Measurements from ENCODE around the gene DPH5.
"Not testable (repeated sequence)": the region's sequence is repeated elsewhere in the genome, so short reads cannot be mapped to it uniquely, and the experiment has no call there.

The DPH5 gene

GRCh38 chr1:100995198-100995988, 30.2 kb downstream of the DPH5 start:
- FAIRE-seq: peak; percentile 37
- no peak for DNase-seq (ENCODE audit: insufficient read length, low spot score)

DNA sequence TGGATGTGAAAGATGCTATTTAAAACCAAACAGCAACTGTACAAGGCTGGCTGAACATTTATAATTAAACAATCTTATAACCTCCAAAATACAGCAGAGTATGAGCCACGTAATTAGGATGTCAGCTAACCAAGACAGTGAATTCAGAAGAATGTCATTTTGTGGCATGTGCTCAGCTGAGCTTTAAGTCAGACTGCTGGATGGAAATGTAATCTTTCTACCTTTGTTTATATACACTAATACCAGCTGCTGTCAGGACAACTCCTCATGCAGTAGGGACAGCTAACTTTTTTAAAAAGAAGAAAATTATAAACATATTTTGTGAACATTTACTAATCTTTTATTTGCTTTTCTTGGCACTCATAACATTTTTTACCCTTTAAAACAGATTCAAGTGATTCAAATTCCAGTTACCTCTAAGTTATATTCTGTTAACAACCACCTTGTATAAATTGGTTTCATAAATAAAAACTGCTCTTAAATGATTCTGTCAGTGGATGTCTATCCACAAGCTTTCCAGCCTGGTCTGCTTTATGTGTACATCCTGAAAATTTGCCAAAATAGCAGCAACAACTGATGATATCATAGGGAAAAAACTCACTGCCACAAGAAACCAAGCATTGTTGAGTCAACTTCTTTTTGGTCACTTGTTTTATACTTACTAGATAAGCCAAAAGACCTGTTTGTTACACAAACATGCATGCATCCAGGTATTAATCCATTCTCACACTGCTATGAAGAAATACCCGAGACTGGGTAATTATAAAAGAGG, 36.1 kb downstream of the DPH5 start:
- no peak for DNase-seq (ENCODE audit: insufficient read length, low spot score)

GRCh38 chr1:100988121-100988520, 37.5 kb downstream of the DPH5 start:
- DNase-seq (ENCODE audit: insufficient read length, low spot score) (no peak), FAIRE-seq (no peak)

More for the DNA sequence above, 36.1 kb downstream of the DPH5 start:
- FAIRE-seq: no peak

DNA sequence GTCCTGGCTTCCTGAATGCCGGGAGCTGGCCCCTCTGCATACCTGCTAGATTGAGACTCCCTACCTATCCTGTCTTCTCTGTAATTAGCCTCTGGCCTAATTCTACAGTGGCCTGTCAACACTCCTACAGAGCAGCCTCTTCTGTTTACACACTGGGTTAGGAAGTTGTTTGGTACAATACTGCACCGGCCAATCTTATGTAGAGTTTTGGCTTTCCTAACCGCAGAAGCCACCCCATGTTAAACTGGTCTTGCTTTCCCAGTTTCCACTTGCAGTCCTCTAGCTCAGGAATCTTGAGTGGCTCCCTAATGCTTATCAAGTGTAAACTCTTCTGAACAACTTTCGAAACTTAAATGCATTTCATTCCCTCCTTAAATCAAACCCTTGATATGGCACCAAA, 42.8 kb downstream of the DPH5 start:
- DNase-seq (ENCODE audit: insufficient read length, low spot score) (no peak), FAIRE-seq (no peak)

DNA sequence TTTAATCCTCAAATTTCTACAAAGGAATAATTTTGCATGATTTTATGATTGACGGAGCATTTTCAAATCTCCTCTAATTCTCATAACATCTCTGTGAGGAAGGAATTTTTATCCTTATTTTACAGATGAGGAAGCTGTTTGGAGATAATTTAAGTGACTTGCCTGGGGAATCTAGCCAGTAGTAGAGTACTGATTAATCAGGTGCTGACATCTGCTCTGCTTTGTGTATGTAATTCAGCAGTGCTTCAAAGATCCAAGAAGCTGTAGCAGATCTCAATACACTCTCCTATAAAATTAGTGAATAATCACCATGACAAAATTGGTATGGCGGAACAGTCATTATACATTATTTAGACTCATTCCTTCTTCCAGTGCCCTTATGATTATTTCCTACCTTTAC, 46.0 kb downstream of the DPH5 start:
- DNase-seq (ENCODE audit: insufficient read length, low spot score): no peak
- FAIRE-seq: no peak

GRCh38 chr1:100976936-100977335, 48.6 kb downstream of the DPH5 start:
- DNase-seq (ENCODE audit: insufficient read length, low spot score): no peak
- FAIRE-seq: no peak

DNA sequence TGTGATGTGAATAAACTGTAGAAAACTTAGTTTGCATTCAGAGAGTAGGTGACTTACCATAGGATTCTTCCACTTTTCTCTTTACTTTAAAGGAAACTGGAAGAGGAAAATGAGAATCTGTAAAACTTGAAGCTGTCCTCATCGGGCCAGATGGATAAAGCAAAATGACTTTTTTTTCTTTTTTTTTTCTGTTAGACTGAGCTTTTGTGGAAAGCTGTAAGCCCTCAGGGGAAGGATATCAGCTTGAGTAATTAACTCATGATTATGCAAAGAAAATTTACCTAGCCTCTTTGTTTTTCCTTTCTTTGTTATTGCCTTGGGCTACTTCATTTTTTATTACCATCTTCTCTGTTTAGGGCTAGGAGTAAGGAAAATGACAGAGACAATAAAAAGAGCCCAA, 53.4 kb downstream of the DPH5 start:
- DNase-seq (ENCODE audit: insufficient read length, low spot score): no peak
- peak; percentile 23 for FAIRE-seq

- no peak for DNase-seq (ENCODE audit: insufficient read length, low spot score)
- no peak for FAIRE-seq
Measured at GRCh38 chr1:100971021-100971420, 54.6 kb downstream of the DPH5 start.

DNA sequence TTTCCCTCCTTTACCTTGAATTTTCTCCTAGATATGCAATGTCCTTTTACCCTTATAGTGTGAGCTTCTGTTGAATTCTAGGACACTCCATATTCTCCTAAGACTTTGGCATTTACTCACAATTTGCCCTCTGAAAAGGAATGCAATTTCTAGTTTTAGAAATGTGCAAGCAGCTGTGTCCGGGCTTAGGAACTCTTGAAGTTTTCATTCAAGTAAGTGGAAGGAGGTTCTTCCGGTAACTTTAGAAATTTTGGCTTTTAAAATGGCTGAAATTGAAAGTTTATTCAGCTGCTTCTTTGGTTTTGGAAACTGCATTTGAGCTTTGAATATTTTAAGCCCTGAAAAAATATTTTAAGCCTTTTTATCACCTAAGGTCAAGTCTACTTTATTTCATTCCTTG, 56.3 kb downstream of the DPH5 start:
- FAIRE-seq: no peak
- DNase-seq (ENCODE audit: insufficient read length, low spot score): no peak

GRCh38 chr1:100968621-100969020, 57.0 kb downstream of the DPH5 start:
- DNase-seq (ENCODE audit: insufficient read length, low spot score) (no peak), FAIRE-seq (no peak)

GRCh38 chr1:100960098-100960497, 65.5 kb downstream of the DPH5 start:
- DNase-seq (ENCODE audit: insufficient read length, low spot score) (no peak), FAIRE-seq (no peak)

GRCh38 chr1:100959502-100960060, 66.0 kb downstream of the DPH5 start:
- DNase-seq (ENCODE audit: insufficient read length, low spot score) (no peak), FAIRE-seq (no peak)

GRCh38 chr1:100955322-100955721, 70.3 kb downstream of the DPH5 start:
- no peak for FAIRE-seq
- DNase-seq (ENCODE audit: insufficient read length, low spot score): no peak

DNA sequence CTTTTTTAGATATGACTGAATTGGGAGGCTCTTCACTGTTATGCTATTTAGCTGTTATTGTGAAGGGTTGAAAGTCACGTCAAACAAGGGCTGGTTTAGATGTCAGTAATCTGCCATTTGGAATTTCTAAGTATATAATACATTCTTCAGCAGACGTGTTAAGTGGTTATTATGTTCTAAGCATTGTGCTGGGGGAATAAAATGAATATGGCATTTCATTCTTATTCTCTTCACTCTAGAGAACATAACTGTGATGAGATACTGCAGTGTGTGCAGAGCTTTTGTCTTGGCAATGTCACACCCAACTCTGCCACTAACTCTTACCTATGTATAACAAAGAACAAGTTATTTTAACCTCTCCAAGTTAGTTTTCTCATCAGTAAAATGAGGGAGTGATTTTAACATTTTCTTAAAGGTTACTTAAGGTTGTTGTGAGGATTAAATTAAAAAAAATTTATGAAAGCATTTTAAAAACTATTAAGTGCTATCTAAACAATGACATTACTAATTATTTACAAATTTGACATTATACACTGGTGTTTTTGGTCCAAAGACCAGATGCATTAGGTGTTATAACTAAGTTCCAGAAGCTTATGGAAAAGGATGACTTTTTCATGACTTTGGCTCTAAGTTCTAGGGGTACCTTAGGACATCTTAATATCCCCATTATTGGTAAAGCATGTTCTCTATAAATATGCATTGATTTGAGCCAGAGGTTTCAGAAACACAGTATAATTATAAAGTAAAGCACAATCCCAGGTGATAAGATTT, 71.4 kb downstream of the DPH5 start:
- DNase-seq (ENCODE audit: insufficient read length, low spot score) (no peak), FAIRE-seq (no peak)

- DNase-seq (ENCODE audit: insufficient read length, low spot score): not testable (repeated sequence)
- FAIRE-seq: peak; percentile 55
Measured at GRCh38 chr1:100952970-100953369, 72.6 kb downstream of the DPH5 start.

GRCh38 chr1:100952104-100952745, 73.4 kb downstream of the DPH5 start:
- no peak for DNase-seq (ENCODE audit: insufficient read length, low spot score)

GRCh38 chr1:100950781-100951180, 74.8 kb downstream of the DPH5 start:
- no peak for DNase-seq (ENCODE audit: insufficient read length, low spot score)
- no peak for FAIRE-seq

More at GRCh38 chr1:100952104-100952745, 73.4 kb downstream of the DPH5 start:
- no peak for FAIRE-seq

GRCh38 chr1:100950337-100950736, 75.2 kb downstream of the DPH5 start:
- FAIRE-seq: peak; percentile 33
- no peak for DNase-seq (ENCODE audit: insufficient read length, low spot score)

DNA sequence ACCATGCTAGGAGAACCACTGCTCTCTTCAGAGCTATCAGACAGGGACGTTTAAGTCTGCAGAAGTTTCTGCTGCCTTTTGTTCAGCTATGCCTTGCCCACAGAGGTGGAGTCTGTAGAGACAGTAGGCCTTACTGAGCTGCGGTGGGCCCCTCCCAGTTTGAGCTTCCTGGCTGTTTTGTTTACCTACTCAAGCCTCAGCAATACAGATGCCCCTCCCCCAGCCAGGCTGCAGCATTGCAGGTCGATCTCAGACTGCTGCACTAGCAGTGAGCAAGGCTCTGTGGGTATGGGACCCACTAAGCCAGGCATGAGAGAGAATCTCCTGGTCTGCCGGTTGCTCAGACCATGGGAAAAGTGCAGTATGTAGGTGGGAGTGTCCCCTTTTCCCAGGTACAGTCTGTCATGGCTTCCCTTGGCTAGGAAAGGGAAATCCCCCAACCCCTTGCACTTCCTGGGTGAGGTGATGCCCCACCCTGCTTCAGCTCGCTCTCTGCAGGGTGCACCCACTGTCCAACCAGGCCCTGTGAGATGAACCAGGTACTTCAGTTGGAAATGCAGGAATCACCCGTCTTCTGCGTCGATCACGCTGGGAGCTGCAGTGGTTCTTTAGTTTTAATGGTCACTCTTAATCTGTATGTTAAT, 75.9 kb downstream of the DPH5 start:
- DNase-seq (ENCODE audit: insufficient read length, low spot score): peak; percentile 3
- FAIRE-seq: not testable (repeated sequence)

All from GM19239 (cell line).